HepG2 (cell line): ENCODE measurements around the gene BICRA. TPM values are rescaled to one million over a fixed set of nuclear protein-coding genes. Genes with fewer than 3 reads are reported as not detected.

Source experiments
- ATF3 ChIP-seq: sonication (generic); formaldehyde crosslinking; IDR thresholded peaks from 2 replicates; pipeline ENCODE4 v1.4.0; 2020; ENCODE audit warnings: missing genetic modification reagents
- FOXK1 ChIP-seq: sonication (generic); formaldehyde crosslinking; IDR thresholded peaks from 2 replicates; pipeline ENCODE4 v1.4.0; 2020; ENCODE audit warnings: low read depth, missing genetic modification reagents, borderline replicate concordance
- FOXM1 ChIP-seq: sonication (generic); formaldehyde crosslinking; IDR thresholded peaks from 2 replicates; pipeline ENCODE4 v1.5.0; 2020; ENCODE audit warnings: missing genetic modification reagents
- HOMEZ ChIP-seq: IDR thresholded peaks from 2 replicates; pipeline ENCODE4 v1.6.1; 2016; ENCODE audit warnings: low read depth
- HOXD1 ChIP-seq: sonication (generic); formaldehyde crosslinking; IDR thresholded peaks from 2 replicates; pipeline ENCODE4 v1.5.0; 2020; ENCODE audit warnings: missing genetic modification reagents
- KDM2A ChIP-seq: sonication (generic); formaldehyde crosslinking; IDR thresholded peaks from 2 replicates; pipeline ENCODE4 v1.4.0; 2020; ENCODE audit warnings: low read depth, missing genetic modification reagents, borderline replicate concordance
- KLF12 ChIP-seq: sonication (generic); formaldehyde crosslinking; IDR thresholded peaks from 2 replicates; pipeline ENCODE4 v1.4.0; 2020; ENCODE audit warnings: missing genetic modification reagents, borderline replicate concordance
- POLR2A ChIP-seq, 2 experiments: IDR thresholded peaks; 2 replicates each; pipeline ENCODE4 v1.6.1; 2011; ENCODE audit warnings: low read depth in 2 of 2, low read length in 2 of 2, mild to moderate bottlenecking in 1 of 2, moderate library complexity in 1 of 2; ENCODE audit not compliant: insufficient read depth in 1 of 2
- ZBTB44 ChIP-seq: sonication (generic); formaldehyde crosslinking; IDR thresholded peaks from 2 replicates; pipeline ENCODE4 v1.4.0; 2020; ENCODE audit warnings: missing genetic modification reagents
- ZFP82 ChIP-seq: sonication (generic); formaldehyde crosslinking; IDR thresholded peaks from 2 replicates; pipeline ENCODE4 v1.5.1; 2020; ENCODE audit warnings: mild to moderate bottlenecking, missing genetic modification reagents, borderline replicate concordance
- ZKSCAN8 ChIP-seq: IDR thresholded peaks from 2 replicates; pipeline ENCODE4 v1.6.1; 2016; ENCODE audit warnings: borderline replicate concordance, missing genetic modification reagents, missing compliant biosample characterization
- ZNF136 ChIP-seq: sonication (generic); formaldehyde crosslinking; IDR thresholded peaks from 2 replicates; pipeline ENCODE4 v1.8.1; 2022; ENCODE audit warnings: low read depth, mild to moderate bottlenecking, moderate library complexity, missing genetic modification reagents
- ZNF331 ChIP-seq: sonication (generic); formaldehyde crosslinking; IDR thresholded peaks from 2 replicates; pipeline ENCODE4 v1.4.0; 2020; ENCODE audit warnings: missing genetic modification reagents
- ZNF598 ChIP-seq: sonication (generic); formaldehyde crosslinking; IDR thresholded peaks from 2 replicates; pipeline ENCODE4 v1.5.1; 2020; ENCODE audit warnings: mild to moderate bottlenecking, missing genetic modification reagents, borderline replicate concordance
- ZNF646 ChIP-seq: sonication (generic); formaldehyde crosslinking; IDR thresholded peaks from 2 replicates; pipeline ENCODE4 v1.9.0; 2021; ENCODE audit warnings: mild to moderate bottlenecking, missing genetic modification reagents
- ZNF691 ChIP-seq: sonication (generic); formaldehyde crosslinking; IDR thresholded peaks from 2 replicates; pipeline ENCODE4 v1.4.0; 2020; ENCODE audit warnings: missing genetic modification reagents, low read depth, mild to moderate bottlenecking, borderline replicate concordance
- polyA plus RNA-seq, 8 experiments: library from polyadenylated mRNA; depleted of rRNA in 3 of 8; stranded (reverse) in 7 of 8; unstranded in 1 of 8; fragments of >200 nt; fragmentation: Illumina TruSeq in 4 of 8; extraction: Trizol in 4 of 8; gene quantifications; 2 replicates each; pipeline versions ENCODE4 v1.2.1 to v1.2.3, GENCODE V29; 2011 to 2016; ENCODE audit warnings: low read depth in 4 of 8, missing spikeins in 1 of 8, mixed read lengths in 1 of 8; ENCODE audit not compliant: insufficient read depth in 1 of 8
- total RNA-seq, 5 experiments: library from RNA; depleted of rRNA; stranded (reverse); fragments of >200 nt; fragmentation: Illumina TruSeq; extraction: Trizol; gene quantifications; 2 replicates each; pipeline ENCODE4 v1.2.3, GENCODE V29; 2016; ENCODE audit warnings: low read depth in 1 of 5

Gene BICRA
- total and polyA plus RNA-seq, 2 of the 13 experiments (the other 11 are each of a cell fraction or from before 2014, with no cell fraction given), result 0.55 to 0.71 TPM

- TF ChIP-seq HOMEZ (CRISPR knock-in tag) (no peak), FOXM1 (CRISPR knock-in tag) (no peak), ZKSCAN8 (CRISPR knock-in tag) (no peak), FOXK1 (no peak), ZNF646 (CRISPR knock-in tag) (no peak), ATF3 (CRISPR knock-in tag) (no peak), HOXD1 (CRISPR knock-in tag) (no peak), KLF12 (CRISPR knock-in tag) (no peak), ZBTB44 (CRISPR knock-in tag) (no peak), POLR2A (IDR thresholded peaks at IDR 0.05; ENCODE audit: insufficient read depth in 1 of 2, low read depth in 2 of 2, low read length in 2 of 2) (no peak), ZFP82 (CRISPR knock-in tag) (no peak), ZNF136 (CRISPR knock-in tag) (no peak), ZNF598 (no peak), ZNF691 (CRISPR knock-in tag) (no peak), ZNF331 (no peak), KDM2A (0 out of 2 replicates have a peak, but pooled peaks have one; percentile 50)
Measured at GRCh38 chr19:47713046-47714021, 104.4 kb downstream of the BICRA start, which contains the start of gene EHD2 (continued).
